Caco-2 (cell line): Measurements from ENCODE around the gene ZSWIM1. TPM values are rescaled to one million over a fixed set of nuclear protein-coding genes. Genes with fewer than 3 reads are reported as not detected.

ENCODE experiments used
- BruUV-seq: library from RNA; stranded (reverse); fragments of 400-500 nt; replicated peaks from 2 replicates; lab custom pipeline; 2021; lab: Mats Ljungman, UMichigan
- CTCF ChIA-PET: fragments of 300-600 bp; sonication (Branson Sonifier 250); formaldehyde crosslinking; loops from one replicate; lab custom pipeline; 2022; ENCODE audit warnings: antibody characterized with exemption; lab: Charles Lee
- POLR2A ChIA-PET: fragments of 300-600 bp; sonication (Branson Sonifier 250); formaldehyde crosslinking; loops from one replicate; lab custom pipeline; 2022; ENCODE audit warnings: antibody characterized with exemption; lab: Charles Lee
- DNase-seq, 2 experiments: peaks; one replicate each; pipeline versions ENCODE4 v3.0.0 to v3.0.0-alpha.2; 2020 to 2022
- H3K27me3 ChIP-seq: replicated peaks from 2 replicates; pipeline ENCODE4 v1.6.0; 2011; ENCODE audit warnings: low read length; ENCODE audit not compliant: control insufficient read depth, insufficient read depth
- H3K36me3 ChIP-seq: 2 replicates; pipeline ENCODE4 v1.5.1; 2011; ENCODE audit warnings: low read length; ENCODE audit not compliant: control insufficient read depth, insufficient read depth
- H3K4me1 ChIP-seq: fragments of 250-450 bp; sonication (Bioruptor Pico); 2 replicates; pipeline ENCODE4 v1.5.1; 2020; ENCODE audit warnings: mild to moderate bottlenecking
- H3K4me3 ChIP-seq: 2 replicates; pipeline ENCODE4 v1.5.1; 2011; ENCODE audit warnings: low read depth, mild to moderate bottlenecking, control low read depth, low read length
- H3K9me3 ChIP-seq: fragments of 250-450 bp; sonication (Bioruptor Pico); 2 replicates; pipeline ENCODE4 v1.5.1; 2020; ENCODE audit warnings: mild to moderate bottlenecking, moderate library complexity
- H3K27ac Mint-ChIP-seq: one replicate; pipeline ENCODE4 v1.8.0; 2022; ENCODE audit warnings: mixed read lengths; ENCODE audit not compliant: unreplicated experiment
- H3K27me3 Mint-ChIP-seq: one replicate; pipeline ENCODE4 v1.8.0; 2022; ENCODE audit warnings: mixed read lengths; ENCODE audit not compliant: insufficient read depth, unreplicated experiment
- H3K36me3 Mint-ChIP-seq: one replicate; pipeline ENCODE4 v1.8.0; 2022; ENCODE audit warnings: mild to moderate bottlenecking, mixed read lengths; ENCODE audit not compliant: insufficient read depth, unreplicated experiment
- H3K4me1 Mint-ChIP-seq: one replicate; pipeline ENCODE4 v1.8.0; 2022; ENCODE audit warnings: low read depth, mixed read lengths; ENCODE audit not compliant: unreplicated experiment
- H3K4me3 Mint-ChIP-seq: one replicate; pipeline ENCODE4 v1.8.0; 2022; ENCODE audit warnings: mild to moderate bottlenecking, moderate library complexity, mixed read lengths; ENCODE audit not compliant: unreplicated experiment
- H3K9me3 Mint-ChIP-seq: one replicate; pipeline ENCODE4 v1.8.0; 2022; ENCODE audit warnings: mixed read lengths; ENCODE audit not compliant: unreplicated experiment
- CTCF ChIP-seq, 2 experiments: fragments of 200-600 bp in 1 of 2; IDR thresholded peaks; 1 replicate in 1 of 2; 2 replicates in 1 of 2; pipeline versions ENCODE4 v1.5.1 to v1.8.0; 2011 to 2022; ENCODE audit warnings: antibody characterized with exemption in 1 of 2, control low read depth in 1 of 2, inconsistent platforms in 1 of 2, low read depth in 1 of 2, low read length in 1 of 2, mild to moderate bottlenecking in 1 of 2, moderate library complexity in 1 of 2; ENCODE audit not compliant: insufficient read depth in 1 of 2, severe bottlenecking in 1 of 2, unreplicated experiment in 1 of 2
- intact Hi-C: fragments of 100-400 bp; cut with micrococcal nuclease; formaldehyde crosslinking; loops from one replicate; pipeline ENCODE4 v1.10.0; 2022; ENCODE audit not compliant: unreplicated experiment
- total RNA-seq: library from RNA; stranded (reverse); gene quantifications from 2 replicates; pipeline ENCODE4 v1.2.3, GENCODE V29; 2022

The ZSWIM1 gene
- total RNA-seq, 1 experiment from 2014 or later: 27.3 TPM

DNA sequence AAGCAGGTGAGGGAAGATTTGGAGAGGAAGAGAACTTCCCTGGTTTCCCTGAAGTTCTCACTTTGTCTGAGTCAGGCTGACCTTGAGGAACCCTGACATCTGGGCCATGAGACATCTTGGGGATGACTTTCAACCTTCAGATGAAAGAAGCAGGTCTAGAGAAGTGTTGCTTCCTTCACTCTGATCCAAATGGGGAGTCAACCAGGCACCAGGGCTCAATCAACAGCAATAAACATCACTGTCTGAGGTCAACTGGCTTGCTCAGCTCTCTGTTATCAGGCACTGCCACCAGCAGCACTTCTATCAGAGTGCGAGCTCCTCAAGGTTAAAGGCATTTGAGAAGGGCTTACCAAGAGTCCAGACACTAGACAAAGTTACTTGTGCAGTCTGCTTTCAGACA, 30.1 kb upstream of the ZSWIM1 start:
- H3K36me3 Mint-ChIP-seq: peaks cover 5% of the 10 kb centered on the region
- Histone ChIP-seq H3K9me3 (no peaks in the 10 kb centered on the region), H3K36me3 (no peaks in the 10 kb centered on the region), H3K27me3 (no peaks in the 10 kb centered on the region), H3K4me3 (no peak overlapping the region), H3K4me1 (no peaks in the 10 kb centered on the region; the same call in 1 of the 2 replicates)
- BruUV-seq: no TSS peak
- H3K27me3 Mint-ChIP-seq: no peaks in the 10 kb centered on the region
- TF ChIP-seq CTCF (IDR thresholded peaks at IDR 0.05; ENCODE audit: insufficient read depth in 1 of 2, low read depth in 1 of 2, low read length in 1 of 2, severe bottlenecking in 1 of 2, unreplicated experiment in 1 of 2): no peak
- CTCF ChIA-PET: no interaction called here
- H3K27ac Mint-ChIP-seq: no peak overlapping the region
- no peak overlapping the region for H3K4me3 Mint-ChIP-seq
- DNase-seq: no peak
- intact Hi-C loops: no loop called here
- POLR2A ChIA-PET: no interaction called here
- no peaks in the 10 kb centered on the region for H3K9me3 Mint-ChIP-seq
- peaks cover 6% of the 10 kb centered on the region for H3K4me1 Mint-ChIP-seq

DNA sequence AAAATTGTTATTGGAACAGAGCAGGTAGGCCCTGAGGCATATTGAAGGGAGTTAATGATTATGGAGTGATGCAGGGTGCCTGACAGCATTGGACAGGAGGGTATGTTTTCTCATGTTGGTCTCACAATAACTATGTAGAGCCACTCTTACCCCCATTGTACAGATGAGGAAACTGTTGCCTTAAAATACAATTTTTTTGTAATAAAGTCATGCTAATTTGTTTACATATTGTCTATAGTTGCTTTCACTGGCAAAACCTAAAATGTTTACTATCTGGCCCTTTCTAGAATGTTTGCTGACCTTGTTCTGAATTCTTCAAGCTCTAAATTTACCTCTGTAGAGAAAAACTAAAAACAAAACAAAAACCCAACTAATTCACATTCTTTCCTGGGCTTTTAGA, 29.5 kb upstream of the ZSWIM1 start:
- no peak overlapping the region for H3K27ac Mint-ChIP-seq
- Histone ChIP-seq H3K9me3 (no peaks in the 10 kb centered on the region), H3K27me3 (no peaks in the 10 kb centered on the region), H3K4me3 (no peak overlapping the region), H3K36me3 (no peaks in the 10 kb centered on the region), H3K4me1 (peaks cover 5% of the 10 kb centered on the region)
- no TSS peak for BruUV-seq
- CTCF ChIA-PET: interaction anchor here (0.7 kb wide), 1 partner anchor 27 kb away, joined by 3 read pairs; no protein-coding TSS in a partner anchor
- DNase-seq: no peak
- peaks cover 7% of the 10 kb centered on the region for H3K36me3 Mint-ChIP-seq
- H3K4me1 Mint-ChIP-seq: peaks cover 6% of the 10 kb centered on the region
- no peaks in the 10 kb centered on the region for H3K9me3 Mint-ChIP-seq
- POLR2A ChIA-PET: no interaction called here
- H3K27me3 Mint-ChIP-seq: no peaks in the 10 kb centered on the region
- intact Hi-C loops: no loop called here
- TF ChIP-seq CTCF (IDR thresholded peaks at IDR 0.05; ENCODE audit: insufficient read depth in 1 of 2, low read depth in 1 of 2, low read length in 1 of 2, severe bottlenecking in 1 of 2, unreplicated experiment in 1 of 2): no peak
- no peak overlapping the region for H3K4me3 Mint-ChIP-seq

GRCh38 chr20:45852326-45852725, 28.7 kb upstream of the ZSWIM1 start:
- peaks cover 6% of the 10 kb centered on the region for H3K4me1 Mint-ChIP-seq
- CTCF ChIA-PET: interaction anchor here (0.7 to 0.9 kb wide), 2 partner anchors 28 to 30 kb away, joined by 3 to 4 read pairs; no protein-coding TSS in a partner anchor
- intact Hi-C loops: no loop called here
- no peak for DNase-seq
- TF ChIP-seq CTCF (IDR thresholded peaks at IDR 0.05; ENCODE audit: insufficient read depth in 1 of 2, low read depth in 1 of 2, low read length in 1 of 2, severe bottlenecking in 1 of 2, unreplicated experiment in 1 of 2): no peak
- no peak overlapping the region for H3K4me3 Mint-ChIP-seq
- H3K9me3 ChIP-seq: no peaks in the 10 kb centered on the region
- POLR2A ChIA-PET: interaction anchor here (0.5 kb wide), 1 partner anchor 10 kb away, joined by 3 read pairs; no protein-coding TSS in a partner anchor
- no peaks in the 10 kb centered on the region for H3K27me3 ChIP-seq
- no peaks in the 10 kb centered on the region for H3K36me3 ChIP-seq
- H3K4me3 ChIP-seq: no peak overlapping the region
- no peaks in the 10 kb centered on the region for H3K27me3 Mint-ChIP-seq
- no peaks in the 10 kb centered on the region for H3K9me3 Mint-ChIP-seq
- H3K27ac Mint-ChIP-seq: no peak overlapping the region
- H3K36me3 Mint-ChIP-seq: peaks cover 15% of the 10 kb centered on the region
- peaks cover 6% of the 10 kb centered on the region for H3K4me1 ChIP-seq
- BruUV-seq: no TSS peak
